ENCODE measurements around the gene PIPOX.

PIPOX gene

GRCh38 chr17:29103341-29103740 lies 60.4 kb downstream of the PIPOX start:
- DNase-seq: no peak

Measured in inflammatory macrophage (primary cell).